Central memory CD8-positive, alpha-beta T cell (primary cell): ENCODE results near the gene UPB1.
"Not testable (repeated sequence)": the region's sequence is repeated elsewhere in the genome, so short reads cannot be mapped to it uniquely, and the experiment has no call there.

Experiments used
- ATAC-seq: fragments of 150-1000 bp; cut with Tn5 transposase; replicated peaks from 2 replicates; pipeline ENCODE4 v1.10.0; 2022; ENCODE audit warnings: mild to moderate bottlenecking, moderate FRiP score, moderate number of reproducible peaks; ENCODE audit not compliant: poor library complexity, severe bottlenecking; ENCODE audit errors: extremely low read depth
- DNase-seq, 2 donors: peaks; one replicate each; pipeline ENCODE4 v3.0.0; 2021; ENCODE audit warnings: low spot score in 2 of 2
- H3K27ac Mint-ChIP-seq: one replicate; pipeline ENCODE4 v1.8.0; 2022; ENCODE audit warnings: low read depth, mild to moderate bottlenecking, moderate library complexity, mixed read lengths
- H3K27me3 Mint-ChIP-seq: one replicate; pipeline ENCODE4 v1.8.0; 2022; ENCODE audit warnings: mixed read lengths
- H3K36me3 Mint-ChIP-seq: one replicate; pipeline ENCODE4 v1.8.0; 2022; ENCODE audit warnings: mild to moderate bottlenecking, moderate library complexity, mixed read lengths; ENCODE audit not compliant: insufficient read depth
- H3K4me1 Mint-ChIP-seq: one replicate; pipeline ENCODE4 v1.8.0; 2022; ENCODE audit warnings: mixed read lengths
- H3K4me3 Mint-ChIP-seq: one replicate; pipeline ENCODE4 v1.8.0; 2022; ENCODE audit warnings: mild to moderate bottlenecking, moderate library complexity, mixed read lengths
- H3K9me3 Mint-ChIP-seq: one replicate; pipeline ENCODE4 v1.8.0; 2022; ENCODE audit warnings: mixed read lengths

Gene UPB1

GRCh38 chr22:24529898-24530297 lies 34.8 kb downstream of the UPB1 start:
- Mint-ChIP-seq H3K27ac (no peak overlapping the region), H3K9me3 (no peaks in the 10 kb centered on the region), H3K4me3 (no peak overlapping the region), H3K36me3 (no peaks in the 10 kb centered on the region), H3K4me1 (peaks cover 6% of the 10 kb centered on the region), H3K27me3 (no peaks in the 10 kb centered on the region)
- ATAC-seq (no peak), DNase-seq (no peak)

GRCh38 chr22:24530968-24531367 lies 35.8 kb downstream of the UPB1 start:
- not testable (repeated sequence) for H3K4me1 Mint-ChIP-seq, H3K27ac Mint-ChIP-seq, H3K27me3 Mint-ChIP-seq, ATAC-seq, DNase-seq, H3K9me3 Mint-ChIP-seq, H3K36me3 Mint-ChIP-seq, H3K4me3 Mint-ChIP-seq

GRCh38 chr22:24532075-24532474 lies 36.9 kb downstream of the UPB1 start:
- no peak overlapping the region for H3K27ac Mint-ChIP-seq
- H3K4me3 Mint-ChIP-seq, result no peak overlapping the region
- ATAC-seq, result no peak
- H3K27me3 Mint-ChIP-seq, result no peaks in the 10 kb centered on the region
- no peaks in the 10 kb centered on the region for H3K4me1 Mint-ChIP-seq
- no peak for DNase-seq
- H3K36me3 Mint-ChIP-seq, result no peaks in the 10 kb centered on the region
- H3K9me3 Mint-ChIP-seq, result no peaks in the 10 kb centered on the region

- no peak for ATAC-seq
- H3K27me3 Mint-ChIP-seq, result no peaks in the 10 kb centered on the region
- H3K4me3 Mint-ChIP-seq, result no peak overlapping the region
- H3K4me1 Mint-ChIP-seq, result no peaks in the 10 kb centered on the region
- H3K9me3 Mint-ChIP-seq, result no peaks in the 10 kb centered on the region
- peaks cover 4% of the 10 kb centered on the region for H3K36me3 Mint-ChIP-seq
- no peak overlapping the region for H3K27ac Mint-ChIP-seq
- no peak for DNase-seq
These were observed 40.2 kb downstream of the UPB1 start for GRCh38 chr22:24535348-24535747.

- H3K27ac Mint-ChIP-seq, result no peak overlapping the region
- ATAC-seq, result no peak
- H3K9me3 Mint-ChIP-seq, result no peaks in the 10 kb centered on the region
- H3K4me1 Mint-ChIP-seq, result no peaks in the 10 kb centered on the region
- DNase-seq, result no peak
- no peaks in the 10 kb centered on the region for H3K27me3 Mint-ChIP-seq
- H3K36me3 Mint-ChIP-seq, result peaks cover 8% of the 10 kb centered on the region
- no peak overlapping the region for H3K4me3 Mint-ChIP-seq
These were observed 41.0 kb downstream of the UPB1 start for GRCh38 chr22:24536089-24536488.

DNA sequence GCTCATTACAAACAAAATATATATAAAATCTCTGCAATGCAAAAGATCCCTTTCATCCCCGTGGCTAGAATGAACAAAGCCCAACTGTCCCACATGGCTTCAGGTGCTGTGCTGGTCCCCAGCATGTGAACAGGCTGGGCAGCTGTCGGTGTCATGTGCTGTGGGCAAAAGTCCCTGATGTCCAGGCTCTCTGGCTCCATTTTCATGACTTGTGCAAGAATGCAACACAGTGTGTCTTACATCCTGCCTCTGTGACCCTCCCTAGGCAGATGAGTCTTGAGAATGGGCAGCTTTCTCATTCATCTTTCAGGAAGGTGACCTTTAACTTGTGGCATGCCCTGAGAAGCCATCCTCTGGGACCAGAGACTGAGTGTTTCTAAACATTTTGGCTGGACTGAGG lies 45.3 kb downstream of the UPB1 start:
- no peak overlapping the region for H3K4me3 Mint-ChIP-seq
- H3K4me1 Mint-ChIP-seq, result no peaks in the 10 kb centered on the region
- DNase-seq (no peak), ATAC-seq (no peak)
- H3K27ac Mint-ChIP-seq, result no peak overlapping the region
- H3K36me3 Mint-ChIP-seq, result peaks cover 23% of the 10 kb centered on the region
- H3K9me3 Mint-ChIP-seq, result no peaks in the 10 kb centered on the region
- no peaks in the 10 kb centered on the region for H3K27me3 Mint-ChIP-seq

DNA sequence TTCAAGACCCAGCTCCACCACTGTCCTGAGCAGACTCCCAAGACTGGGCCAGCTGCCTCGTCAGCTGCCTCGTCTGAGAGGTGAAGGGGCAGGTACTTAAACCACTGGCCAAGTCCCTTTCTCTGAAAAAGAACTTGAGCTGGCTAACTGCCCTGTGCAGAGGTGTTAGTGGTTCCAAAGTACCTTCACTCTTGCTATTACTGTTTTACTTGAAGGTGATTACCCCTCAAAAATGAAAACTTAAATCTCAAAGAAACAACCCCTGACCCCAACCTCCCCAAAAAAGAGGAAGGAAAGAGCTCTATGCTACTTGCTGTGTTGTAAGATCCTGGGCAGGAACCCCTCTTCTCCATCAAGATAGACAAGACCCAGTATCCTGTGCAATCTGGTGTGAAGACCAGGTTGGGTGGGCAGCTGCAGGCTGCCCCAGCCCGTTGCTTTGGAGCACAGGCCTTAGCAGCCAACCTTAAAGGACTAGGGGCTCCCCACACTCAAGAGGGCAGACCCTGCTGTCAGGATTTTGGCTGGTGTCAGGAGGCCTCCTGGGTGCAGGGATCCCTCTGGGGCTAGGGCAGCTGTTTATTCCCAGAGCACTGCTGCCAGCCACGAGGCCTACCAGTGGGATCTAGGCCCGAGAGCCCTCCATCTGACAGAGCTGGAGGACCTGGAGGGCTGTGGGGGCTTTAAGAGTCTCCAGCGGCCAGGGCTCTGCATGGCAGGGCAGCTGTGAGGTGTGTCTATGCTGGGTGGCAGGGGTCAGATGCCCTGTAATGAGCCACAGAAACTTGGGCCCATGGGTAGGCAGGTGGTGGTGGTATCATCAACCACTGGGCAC lies 46.8 kb downstream of the UPB1 start:
- DNase-seq (no peak), ATAC-seq (no peak)
- no peaks in the 10 kb centered on the region for H3K4me1 Mint-ChIP-seq
- H3K4me3 Mint-ChIP-seq, result no peak overlapping the region
- H3K27ac Mint-ChIP-seq, result peak overlapping the region; percentile 29
- no peaks in the 10 kb centered on the region for H3K9me3 Mint-ChIP-seq
- peaks cover 30% of the 10 kb centered on the region for H3K36me3 Mint-ChIP-seq
- no peaks in the 10 kb centered on the region for H3K27me3 Mint-ChIP-seq

GRCh38 chr22:24542641-24543040 lies 47.5 kb downstream of the UPB1 start:
- ATAC-seq (no peak), DNase-seq (no peak)
- Mint-ChIP-seq H3K27ac (peak overlapping the region; percentile 29), H3K36me3 (peaks cover 35% of the 10 kb centered on the region), H3K9me3 (no peaks in the 10 kb centered on the region), H3K27me3 (no peaks in the 10 kb centered on the region), H3K4me3 (no peak overlapping the region), H3K4me1 (no peaks in the 10 kb centered on the region)

GRCh38 chr22:24543185-24543601 lies 48.1 kb downstream of the UPB1 start:
- Mint-ChIP-seq H3K4me3 (no peak overlapping the region), H3K4me1 (no peaks in the 10 kb centered on the region), H3K36me3 (peaks cover 39% of the 10 kb centered on the region), H3K9me3 (no peaks in the 10 kb centered on the region), H3K27ac (no peak overlapping the region), H3K27me3 (no peaks in the 10 kb centered on the region)
- DNase-seq (no peak), ATAC-seq (no peak)

GRCh38 chr22:24543679-24544243 lies 48.6 kb downstream of the UPB1 start:
- no peak overlapping the region for H3K4me3 Mint-ChIP-seq
- H3K27ac Mint-ChIP-seq, result no peak overlapping the region
- no peaks in the 10 kb centered on the region for H3K9me3 Mint-ChIP-seq
- DNase-seq, result no peak
- H3K27me3 Mint-ChIP-seq, result no peaks in the 10 kb centered on the region
- no peaks in the 10 kb centered on the region for H3K4me1 Mint-ChIP-seq
- H3K36me3 Mint-ChIP-seq, result peaks cover 40% of the 10 kb centered on the region
- no peak for ATAC-seq

GRCh38 chr22:24548812-24549211 lies 53.7 kb downstream of the UPB1 start:
- DNase-seq, result no peak
- ATAC-seq, result no peak
- Mint-ChIP-seq H3K27me3 (no peaks in the 10 kb centered on the region), H3K4me1 (peaks cover 24% of the 10 kb centered on the region), H3K4me3 (no peak overlapping the region), H3K27ac (no peak overlapping the region), H3K36me3 (peaks cover 31% of the 10 kb centered on the region), H3K9me3 (no peaks in the 10 kb centered on the region)

DNA sequence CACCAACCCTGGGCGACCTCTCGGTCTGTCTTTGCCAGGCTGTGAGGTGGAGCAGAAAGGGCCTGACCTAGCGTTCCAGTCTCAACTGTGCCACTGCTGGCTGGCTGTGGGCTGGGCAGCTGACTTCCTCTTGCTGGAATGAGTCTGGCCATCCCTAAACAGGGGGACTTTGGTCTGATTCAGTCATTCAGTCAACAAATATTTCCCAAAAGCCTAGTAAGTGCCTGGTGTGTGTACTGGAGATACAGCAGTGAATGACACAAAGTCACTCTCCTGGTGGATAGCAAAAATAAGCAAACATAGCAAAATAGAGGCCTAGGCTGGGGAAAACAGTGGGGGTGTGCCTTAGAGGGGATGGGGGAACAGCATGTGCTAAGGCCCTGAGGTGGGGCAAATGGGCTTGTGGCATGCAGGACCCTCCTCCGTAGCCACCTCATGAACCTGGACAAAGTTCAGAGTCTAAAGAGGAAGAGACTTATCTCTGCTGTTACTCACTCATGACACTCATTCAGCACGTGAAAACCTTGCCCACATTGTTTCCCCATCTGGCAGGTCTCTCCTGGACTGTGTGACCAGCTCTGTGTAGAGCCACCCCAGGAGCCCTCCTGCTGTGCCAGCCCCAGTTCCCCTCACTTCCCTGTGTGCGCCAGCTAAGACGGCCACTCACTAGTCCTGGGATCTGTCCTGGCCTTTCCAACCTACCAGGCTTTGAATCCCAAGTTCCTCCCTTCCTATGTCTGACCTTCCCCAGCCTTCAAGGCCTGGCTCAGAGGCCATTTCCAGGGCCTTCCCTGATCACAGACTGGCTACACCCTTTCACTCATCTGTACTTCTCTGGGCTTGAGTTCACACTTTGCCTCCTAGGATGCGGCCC lies 55.1 kb downstream of the UPB1 start:
- DNase-seq (no peak), ATAC-seq (no peak)
- Mint-ChIP-seq H3K9me3 (no peaks in the 10 kb centered on the region), H3K4me3 (no peak overlapping the region), H3K36me3 (peaks cover 28% of the 10 kb centered on the region), H3K27me3 (no peaks in the 10 kb centered on the region), H3K27ac (no peak overlapping the region), H3K4me1 (peaks cover 32% of the 10 kb centered on the region)
